B cell (primary cell): ENCODE results near the gene TCF7L2.

ENCODE experiments used
- EZH2 ChIP-seq: IDR thresholded peaks from 2 replicates; pipeline ENCODE4 v1.6.1; 2012; ENCODE audit warnings: borderline replicate concordance, low read depth, mild to moderate bottlenecking, moderate library complexity, low read length; ENCODE audit not compliant: insufficient read depth, poor library complexity, severe bottlenecking
- TF ChIP-seq, protein P1 (sequence below): fragments of 200-600 bp; IDR thresholded peaks from one replicate; pipeline ENCODE4 v1.8.0; 2022; ENCODE audit warnings: antibody characterized with exemption, mild to moderate bottlenecking

DNA sequence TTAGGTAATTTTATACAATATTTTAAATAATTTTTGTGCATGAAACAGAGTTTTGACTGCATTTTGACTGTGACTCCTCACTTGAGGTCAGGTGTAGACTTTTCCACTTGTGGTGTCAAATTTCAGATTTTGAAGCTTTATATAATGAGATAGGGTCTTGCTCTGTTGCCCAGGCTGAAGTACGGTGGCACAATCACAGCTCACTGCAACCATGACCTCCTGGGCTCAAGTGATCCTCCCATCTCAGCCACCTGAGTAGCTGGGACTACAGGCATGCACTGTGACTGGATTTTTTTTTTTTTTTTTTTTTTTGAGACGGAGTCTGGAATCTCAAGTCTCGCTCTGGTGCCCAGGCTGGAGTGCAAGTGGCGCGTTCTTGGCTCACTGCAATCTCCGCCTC, 74.9 kb downstream of the TCF7L2 start:
- TF ChIP-seq, protein P1, sequence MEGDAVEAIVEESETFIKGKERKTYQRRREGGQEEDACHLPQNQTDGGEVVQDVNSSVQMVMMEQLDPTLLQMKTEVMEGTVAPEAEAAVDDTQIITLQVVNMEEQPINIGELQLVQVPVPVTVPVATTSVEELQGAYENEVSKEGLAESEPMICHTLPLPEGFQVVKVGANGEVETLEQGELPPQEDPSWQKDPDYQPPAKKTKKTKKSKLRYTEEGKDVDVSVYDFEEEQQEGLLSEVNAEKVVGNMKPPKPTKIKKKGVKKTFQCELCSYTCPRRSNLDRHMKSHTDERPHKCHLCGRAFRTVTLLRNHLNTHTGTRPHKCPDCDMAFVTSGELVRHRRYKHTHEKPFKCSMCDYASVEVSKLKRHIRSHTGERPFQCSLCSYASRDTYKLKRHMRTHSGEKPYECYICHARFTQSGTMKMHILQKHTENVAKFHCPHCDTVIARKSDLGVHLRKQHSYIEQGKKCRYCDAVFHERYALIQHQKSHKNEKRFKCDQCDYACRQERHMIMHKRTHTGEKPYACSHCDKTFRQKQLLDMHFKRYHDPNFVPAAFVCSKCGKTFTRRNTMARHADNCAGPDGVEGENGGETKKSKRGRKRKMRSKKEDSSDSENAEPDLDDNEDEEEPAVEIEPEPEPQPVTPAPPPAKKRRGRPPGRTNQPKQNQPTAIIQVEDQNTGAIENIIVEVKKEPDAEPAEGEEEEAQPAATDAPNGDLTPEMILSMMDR = no peak
- no peak for TF ChIP-seq EZH2
